ENCODE measurements around the gene CXorf58.

DNA sequence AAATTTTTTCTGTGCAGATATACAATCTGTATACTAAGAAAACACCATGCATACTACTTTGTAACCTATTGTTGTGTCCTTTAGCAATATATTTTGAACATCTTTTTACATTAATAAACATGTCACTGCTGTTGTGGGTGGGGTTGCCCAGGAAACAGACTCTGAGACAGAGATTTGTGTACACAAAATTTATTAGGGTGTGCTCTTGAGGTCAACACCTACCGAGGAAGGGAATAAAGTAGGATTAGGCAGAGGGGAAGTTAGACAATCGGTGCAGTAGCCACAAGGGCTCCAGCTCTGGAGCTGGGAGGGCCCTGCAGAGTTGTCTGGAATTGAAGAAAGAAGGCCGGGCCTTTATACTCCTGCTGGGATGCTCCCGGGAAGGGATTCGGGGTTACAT is 56.4 kb downstream of the CXorf58 start:
- TF ChIP-seq, protein P1, sequence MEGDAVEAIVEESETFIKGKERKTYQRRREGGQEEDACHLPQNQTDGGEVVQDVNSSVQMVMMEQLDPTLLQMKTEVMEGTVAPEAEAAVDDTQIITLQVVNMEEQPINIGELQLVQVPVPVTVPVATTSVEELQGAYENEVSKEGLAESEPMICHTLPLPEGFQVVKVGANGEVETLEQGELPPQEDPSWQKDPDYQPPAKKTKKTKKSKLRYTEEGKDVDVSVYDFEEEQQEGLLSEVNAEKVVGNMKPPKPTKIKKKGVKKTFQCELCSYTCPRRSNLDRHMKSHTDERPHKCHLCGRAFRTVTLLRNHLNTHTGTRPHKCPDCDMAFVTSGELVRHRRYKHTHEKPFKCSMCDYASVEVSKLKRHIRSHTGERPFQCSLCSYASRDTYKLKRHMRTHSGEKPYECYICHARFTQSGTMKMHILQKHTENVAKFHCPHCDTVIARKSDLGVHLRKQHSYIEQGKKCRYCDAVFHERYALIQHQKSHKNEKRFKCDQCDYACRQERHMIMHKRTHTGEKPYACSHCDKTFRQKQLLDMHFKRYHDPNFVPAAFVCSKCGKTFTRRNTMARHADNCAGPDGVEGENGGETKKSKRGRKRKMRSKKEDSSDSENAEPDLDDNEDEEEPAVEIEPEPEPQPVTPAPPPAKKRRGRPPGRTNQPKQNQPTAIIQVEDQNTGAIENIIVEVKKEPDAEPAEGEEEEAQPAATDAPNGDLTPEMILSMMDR (IDR thresholded peaks at IDR 0.05): no peak
- no peak for TF ChIP-seq EZH2 (IDR thresholded peaks at IDR 0.05; ENCODE audit: borderline replicate concordance, insufficient read depth, low read depth, low read length, poor library complexity, severe bottlenecking)
